Glutamatergic neuron (in vitro differentiated cells): Measurements from ENCODE around the gene THSD7B. TPM values are rescaled to one million over a fixed set of nuclear protein-coding genes. Genes with fewer than 3 reads are reported as not detected.
A peak's percentile ranks its signal among the peaks of the same experiment; 100 is the strongest.

Source experiments
- DNase-seq: peaks from one replicate; pipeline ENCODE4 v3.0.0; 2022
- H3K27ac Mint-ChIP-seq: one replicate; pipeline ENCODE4 v1.8.0; 2020; ENCODE audit warnings: mild to moderate bottlenecking, mixed read lengths, inconsistent platforms; ENCODE audit not compliant: unreplicated experiment
- H3K27me3 Mint-ChIP-seq: one replicate; pipeline ENCODE4 v1.8.0; 2020; ENCODE audit warnings: mild to moderate bottlenecking, moderate library complexity, mixed read lengths, inconsistent platforms; ENCODE audit not compliant: unreplicated experiment
- H3K36me3 Mint-ChIP-seq: one replicate; pipeline ENCODE4 v1.8.0; 2020; ENCODE audit warnings: mild to moderate bottlenecking, mixed read lengths, inconsistent platforms; ENCODE audit not compliant: unreplicated experiment
- H3K4me1 Mint-ChIP-seq: one replicate; pipeline ENCODE4 v1.8.0; 2020; ENCODE audit warnings: mild to moderate bottlenecking, low read depth, mixed read lengths, inconsistent platforms; ENCODE audit not compliant: unreplicated experiment
- H3K4me3 Mint-ChIP-seq: one replicate; pipeline ENCODE4 v1.8.0; 2020; ENCODE audit warnings: mild to moderate bottlenecking, mixed read lengths, inconsistent platforms; ENCODE audit not compliant: unreplicated experiment
- H3K9me3 Mint-ChIP-seq: one replicate; pipeline ENCODE4 v1.8.0; 2020; ENCODE audit warnings: mild to moderate bottlenecking, moderate library complexity, mixed read lengths, inconsistent platforms; ENCODE audit not compliant: unreplicated experiment
- CTCF ChIP-seq: fragments of 200-600 bp; sonication (generic); IDR thresholded peaks from one replicate; pipeline ENCODE4 v1.5.0; 2021; ENCODE audit not compliant: partially characterized antibody, unreplicated experiment
- total RNA-seq: library from RNA; stranded (reverse); fragmentation: NEBNext Ultra II Directional; extraction: Animal tissue kit (Norgen Biotek cat#: 25700); gene quantifications from one replicate; pipeline ENCODE4 v1.2.1, GENCODE V29; 2021; ENCODE audit not compliant: unreplicated experiment

Gene THSD7B
- total RNA-seq, 1 donor from 2014 or later, result 182 TPM

- H3K27ac Mint-ChIP-seq, result peak overlapping the region; percentile 97
- DNase-seq, result peak; percentile 59
- H3K9me3 Mint-ChIP-seq, result peaks cover 24% of the 10 kb centered on the region
- no peak for TF ChIP-seq CTCF
- peaks cover 58% of the 10 kb centered on the region for H3K4me1 Mint-ChIP-seq
- H3K4me3 Mint-ChIP-seq, result peak overlapping the region; percentile 74
- peaks cover 7% of the 10 kb centered on the region for H3K27me3 Mint-ChIP-seq
- H3K36me3 Mint-ChIP-seq, result peaks cover 12% of the 10 kb centered on the region
Observed at GRCh38 chr2:136917411-136917881, 152.1 kb downstream of the THSD7B start.

- Mint-ChIP-seq H3K27me3 (peaks cover 7% of the 10 kb centered on the region), H3K36me3 (peaks cover 14% of the 10 kb centered on the region), H3K4me1 (peaks cover 52% of the 10 kb centered on the region), H3K27ac (peak overlapping the region; percentile 97), H3K4me3 (peak overlapping the region; percentile 23), H3K9me3 (peaks cover 18% of the 10 kb centered on the region)
- DNase-seq, result no peak
- no peak for TF ChIP-seq CTCF
Observed at GRCh38 chr2:136919682-136920081, 154.3 kb downstream of the THSD7B start.

- TF ChIP-seq CTCF, result no peak
- Mint-ChIP-seq H3K27me3 (peaks cover 7% of the 10 kb centered on the region), H3K4me1 (peaks cover 46% of the 10 kb centered on the region), H3K27ac (peak overlapping the region; percentile 75), H3K36me3 (peaks cover 24% of the 10 kb centered on the region), H3K9me3 (peaks cover 18% of the 10 kb centered on the region), H3K4me3 (no peak overlapping the region)
- peak; percentile 66 for DNase-seq
Observed at GRCh38 chr2:136920652-136921333, 155.4 kb downstream of the THSD7B start.

- Mint-ChIP-seq H3K9me3 (peaks cover 2% of the 10 kb centered on the region), H3K36me3 (peaks cover 29% of the 10 kb centered on the region), H3K4me1 (peaks cover 14% of the 10 kb centered on the region), H3K27me3 (no peaks in the 10 kb centered on the region), H3K4me3 (no peak overlapping the region), H3K27ac (peak overlapping the region; percentile 35)
- DNase-seq, result no peak
- TF ChIP-seq CTCF, result no peak
Observed at GRCh38 chr2:136927156-136927555, 161.8 kb downstream of the THSD7B start.

GRCh38 chr2:136929531-136929930 lies 164.2 kb downstream of the THSD7B start:
- Mint-ChIP-seq H3K36me3 (peaks cover 17% of the 10 kb centered on the region), H3K4me3 (no peak overlapping the region), H3K27ac (no peak overlapping the region), H3K4me1 (peaks cover 21% of the 10 kb centered on the region), H3K27me3 (no peaks in the 10 kb centered on the region), H3K9me3 (peaks cover 2% of the 10 kb centered on the region)
- no peak for TF ChIP-seq CTCF
- no peak for DNase-seq
